ENCODE results near the gene ZNF492.
"Not testable (repeated sequence)": the region's sequence is repeated elsewhere in the genome, so short reads cannot be mapped to it uniquely, and the experiment has no call there.

The ZNF492 gene

GRCh38 chr19:22617614-22618320 is 16.4 kb upstream of the ZNF492 start:
- no peak for DNase-seq

GRCh38 chr19:22619371-22619770 is 14.8 kb upstream of the ZNF492 start:
- DNase-seq: no peak

- no peak for DNase-seq
Measured at GRCh38 chr19:22619932-22620331, 14.2 kb upstream of the ZNF492 start.

- no peak for DNase-seq
Measured at GRCh38 chr19:22620401-22620800, 13.7 kb upstream of the ZNF492 start.

GRCh38 chr19:22620912-22621311 is 13.2 kb upstream of the ZNF492 start:
- DNase-seq: no peak

GRCh38 chr19:22622020-22622419 is 12.1 kb upstream of the ZNF492 start:
- DNase-seq: no peak

GRCh38 chr19:22622901-22623840 is 11.0 kb upstream of the ZNF492 start:
- no peak for DNase-seq

GRCh38 chr19:22623841-22624221 is 10.3 kb upstream of the ZNF492 start:
- no peak for DNase-seq

- DNase-seq: no peak
Measured at GRCh38 chr19:22625266-22626035, 8.7 kb upstream of the ZNF492 start.

- DNase-seq: no peak
Measured at GRCh38 chr19:22627526-22627925, 6.6 kb upstream of the ZNF492 start.

- DNase-seq: no peak
Measured at GRCh38 chr19:22628401-22628800, 5.7 kb upstream of the ZNF492 start.

- DNase-seq: no peak
Measured at GRCh38 chr19:22634450-22634827, 315 bp downstream of the ZNF492 start.

- DNase-seq: not testable (repeated sequence)
Measured at GRCh38 chr19:22685493-22685892, 51.4 kb downstream of the ZNF492 start.

- not testable (repeated sequence) for DNase-seq
Measured at GRCh38 chr19:22702661-22703060, 68.5 kb downstream of the ZNF492 start.

- DNase-seq: not testable (repeated sequence)
Measured at GRCh38 chr19:22703096-22703495, 69.0 kb downstream of the ZNF492 start.

- no peak for DNase-seq
Measured at GRCh38 chr19:22708983-22709382, 74.9 kb downstream of the ZNF492 start.

Data from stimulated activated CD4-positive, alpha-beta T cell treated with anti-CD3 and anti-CD28 coated beads, Interleukin-15, amount 100 ng/mL, for 24 hours (primary cell).